Osteocyte (in vitro differentiated cells): Measurements from ENCODE around the gene PRDM16. TPM values are rescaled to one million over a fixed set of nuclear protein-coding genes. Genes with fewer than 3 reads are reported as not detected.

ENCODE experiments used
- DNase-seq: peaks from one replicate; pipeline ENCODE4 v3.0.0; 2021; ENCODE audit warnings: mixed read lengths; ENCODE audit not compliant: unreplicated experiment; ENCODE audit errors: extremely low spot score
- H3K27ac Mint-ChIP-seq: one replicate; pipeline ENCODE4 v1.8.0; 2021; ENCODE audit warnings: mild to moderate bottlenecking, mixed read lengths; ENCODE audit not compliant: unreplicated experiment
- H3K27me3 Mint-ChIP-seq: one replicate; pipeline ENCODE4 v1.8.0; 2021; ENCODE audit warnings: mixed read lengths; ENCODE audit not compliant: unreplicated experiment
- H3K36me3 Mint-ChIP-seq: one replicate; pipeline ENCODE4 v1.8.0; 2021; ENCODE audit warnings: mixed read lengths; ENCODE audit not compliant: unreplicated experiment
- H3K4me1 Mint-ChIP-seq: one replicate; pipeline ENCODE4 v1.8.0; 2021; ENCODE audit warnings: mixed read lengths; ENCODE audit not compliant: unreplicated experiment
- H3K4me3 Mint-ChIP-seq: one replicate; pipeline ENCODE4 v1.8.0; 2021; ENCODE audit warnings: mild to moderate bottlenecking, moderate library complexity, mixed read lengths; ENCODE audit not compliant: unreplicated experiment
- H3K9me3 Mint-ChIP-seq: one replicate; pipeline ENCODE4 v1.8.0; 2021; ENCODE audit warnings: mixed read lengths; ENCODE audit not compliant: unreplicated experiment
- CTCF ChIP-seq: fragments of 200-600 bp; sonication (generic); IDR thresholded peaks from 2 replicates; pipeline ENCODE4 v1.5.0; 2021; ENCODE audit warnings: antibody characterized with exemption, mild to moderate bottlenecking, moderate library complexity
- total RNA-seq: library from RNA; stranded (reverse); gene quantifications from 2 replicates; pipeline ENCODE4 v1.2.1, GENCODE V29; 2021

Gene PRDM16
- total RNA-seq, 1 donor from 2014 or later, result 7.1 TPM

GRCh38 chr1:3066250-3066711 lies 2.7 kb upstream of the PRDM16 start:
- H3K27me3 Mint-ChIP-seq, result peaks cover 19% of the 10 kb centered on the region
- peaks cover 7% of the 10 kb centered on the region for H3K4me1 Mint-ChIP-seq
- TF ChIP-seq CTCF, result no peak
- no peak overlapping the region for H3K4me3 Mint-ChIP-seq
- DNase-seq, result no peak
- no peaks in the 10 kb centered on the region for H3K9me3 Mint-ChIP-seq
- no peaks in the 10 kb centered on the region for H3K36me3 Mint-ChIP-seq
- H3K27ac Mint-ChIP-seq, result no peak overlapping the region

- peaks cover 19% of the 10 kb centered on the region for H3K27me3 Mint-ChIP-seq
These were observed 2.2 kb upstream of the PRDM16 start for GRCh38 chr1:3066826-3067225.

GRCh38 chr1:3067301-3067670 lies 1.7 kb upstream of the PRDM16 start:
- H3K4me3 Mint-ChIP-seq, result no peak overlapping the region
- no peak for TF ChIP-seq CTCF
- peaks cover 19% of the 10 kb centered on the region for H3K27me3 Mint-ChIP-seq
- H3K36me3 Mint-ChIP-seq, result no peaks in the 10 kb centered on the region
- no peaks in the 10 kb centered on the region for H3K9me3 Mint-ChIP-seq
- H3K4me1 Mint-ChIP-seq, result peaks cover 6% of the 10 kb centered on the region
- DNase-seq, result no peak
- H3K27ac Mint-ChIP-seq, result no peak overlapping the region

More at GRCh38 chr1:3066826-3067225, 2.2 kb upstream of the PRDM16 start:
- H3K4me3 Mint-ChIP-seq, result no peak overlapping the region
- no peak for DNase-seq
- no peak overlapping the region for H3K27ac Mint-ChIP-seq
- no peak for TF ChIP-seq CTCF
- H3K36me3 Mint-ChIP-seq, result no peaks in the 10 kb centered on the region
- H3K4me1 Mint-ChIP-seq, result peaks cover 7% of the 10 kb centered on the region
- no peaks in the 10 kb centered on the region for H3K9me3 Mint-ChIP-seq

- DNase-seq, result no peak
- H3K4me1 Mint-ChIP-seq, result peaks cover 2% of the 10 kb centered on the region
- H3K4me3 Mint-ChIP-seq, result peak overlapping the region; percentile 85
- H3K27me3 Mint-ChIP-seq, result peaks cover 14% of the 10 kb centered on the region
- TF ChIP-seq CTCF, result no peak
- H3K9me3 Mint-ChIP-seq, result no peaks in the 10 kb centered on the region
- no peak overlapping the region for H3K27ac Mint-ChIP-seq
- no peaks in the 10 kb centered on the region for H3K36me3 Mint-ChIP-seq
These were observed 1.1 kb upstream of the PRDM16 start for GRCh38 chr1:3067671-3068563.

- TF ChIP-seq CTCF, result peak; percentile 69
- Mint-ChIP-seq H3K27ac (no peak overlapping the region), H3K36me3 (no peaks in the 10 kb centered on the region), H3K9me3 (no peaks in the 10 kb centered on the region), H3K4me1 (peaks cover 2% of the 10 kb centered on the region), H3K27me3 (peaks cover 6% of the 10 kb centered on the region), H3K4me3 (peak overlapping the region; percentile 74)
- DNase-seq, result no peak
These were observed 697 bp downstream of the PRDM16 start for GRCh38 chr1:3069491-3070308.
